IPS DF 4.7 (cell line): Measurements from ENCODE around the gene ZNF180.
"Not testable (repeated sequence)": the region's sequence is repeated elsewhere in the genome, so short reads cannot be mapped to it uniquely, and the experiment has no call there.

Experiments used
- DNase-seq: peaks from one replicate; pipeline ENCODE4 v3.0.0-alpha.2; 2013; ENCODE audit warnings: low spot score; ENCODE audit errors: extremely low read depth

Gene ZNF180

DNA sequence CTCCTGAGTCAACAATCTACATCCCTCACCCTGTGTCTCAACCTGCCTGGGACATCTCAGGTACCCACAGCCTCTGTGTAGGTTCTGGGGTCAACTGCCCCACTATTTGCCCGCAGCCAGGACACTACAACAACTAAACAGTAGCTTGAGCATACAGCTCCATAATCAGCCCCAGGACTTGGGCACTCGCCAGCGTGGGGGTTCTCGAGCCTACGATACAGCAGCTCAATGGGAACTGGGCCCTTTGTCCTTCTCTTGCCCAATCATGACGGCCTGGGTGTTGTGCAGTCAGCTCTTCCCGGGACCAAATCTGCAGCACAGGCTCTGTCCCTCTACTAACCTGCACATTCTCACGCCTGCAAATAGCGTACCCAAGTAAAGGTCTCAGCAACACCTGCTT, 1.3 kb downstream of the ZNF180 start:
- DNase-seq = no peak

DNA sequence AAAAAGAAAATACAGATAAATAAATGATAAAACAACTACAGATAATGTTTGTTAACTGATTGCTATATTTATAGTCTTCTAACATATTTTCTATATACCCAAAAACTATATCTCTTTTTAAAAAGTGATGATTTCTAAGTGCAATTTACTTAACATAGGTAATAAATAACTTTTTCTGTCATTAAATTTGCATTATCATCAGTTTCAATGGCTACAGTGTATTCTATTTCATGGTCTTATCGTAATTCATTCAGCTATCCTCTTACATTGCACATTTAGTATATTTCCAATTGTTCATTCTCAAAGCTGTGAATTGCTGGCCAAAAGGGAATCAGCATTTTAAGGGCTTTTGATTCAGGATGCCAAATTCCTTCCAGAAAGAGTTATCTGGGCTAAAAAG, 3.6 kb downstream of the ZNF180 start:
- DNase-seq = no peak

DNA sequence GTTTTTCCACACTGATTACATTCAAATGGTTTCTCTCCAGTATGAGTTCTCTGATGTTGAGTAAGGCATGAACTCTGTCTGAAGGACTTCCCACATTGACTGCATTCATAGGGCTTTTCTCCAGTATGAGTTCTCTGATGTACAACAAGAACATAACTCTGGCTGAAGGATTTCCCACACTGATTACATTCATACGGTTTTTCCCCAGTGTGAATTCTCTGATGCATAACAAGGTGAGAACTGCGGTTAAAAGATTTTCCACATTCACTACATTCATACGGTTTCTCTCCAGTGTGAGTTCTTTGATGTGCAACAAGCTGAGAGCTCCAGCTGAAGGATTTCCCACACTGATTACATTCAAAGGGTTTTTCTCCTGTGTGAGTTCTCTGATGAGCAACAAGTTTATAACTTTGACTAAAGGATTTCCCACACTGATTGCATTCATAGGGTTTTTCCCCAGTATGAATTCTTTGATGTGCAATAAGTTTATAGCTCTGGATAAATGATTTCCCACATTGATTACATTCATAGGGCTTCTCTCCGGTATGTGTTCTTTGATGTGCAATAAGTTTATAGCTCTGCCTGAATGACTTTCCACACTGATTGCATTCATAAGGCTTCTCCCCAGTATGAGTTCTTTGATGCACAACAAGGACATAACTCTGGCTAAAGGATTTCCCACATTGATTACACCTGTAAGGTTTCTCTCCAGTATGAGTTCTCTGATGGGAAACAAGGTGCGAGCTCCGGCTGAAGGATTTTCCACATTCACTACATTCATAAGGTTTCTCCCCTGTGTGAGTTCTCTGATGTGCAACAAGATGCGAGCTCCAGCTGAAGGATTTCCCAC, 23.5 kb downstream of the ZNF180 start:
- DNase-seq = no peak

DNA sequence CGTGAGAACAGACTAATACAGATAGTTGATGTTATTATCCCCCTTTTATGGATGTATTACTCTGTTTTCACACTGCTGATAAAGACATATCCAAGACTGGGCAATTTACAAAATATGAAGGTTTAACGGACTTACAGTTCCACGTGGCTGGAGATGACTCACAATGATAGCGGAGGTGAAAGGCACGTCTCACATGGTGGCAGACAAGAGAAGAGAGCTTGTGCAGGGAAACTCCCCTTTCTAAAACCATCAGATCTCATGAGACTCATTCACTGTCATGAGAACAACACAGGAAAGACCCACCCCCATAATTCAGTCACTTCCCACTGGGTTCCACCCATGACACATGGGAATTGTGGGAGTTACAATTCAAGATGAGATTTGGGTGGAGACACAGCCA, 31.6 kb downstream of the ZNF180 start:
- not testable (repeated sequence) for DNase-seq

DNA sequence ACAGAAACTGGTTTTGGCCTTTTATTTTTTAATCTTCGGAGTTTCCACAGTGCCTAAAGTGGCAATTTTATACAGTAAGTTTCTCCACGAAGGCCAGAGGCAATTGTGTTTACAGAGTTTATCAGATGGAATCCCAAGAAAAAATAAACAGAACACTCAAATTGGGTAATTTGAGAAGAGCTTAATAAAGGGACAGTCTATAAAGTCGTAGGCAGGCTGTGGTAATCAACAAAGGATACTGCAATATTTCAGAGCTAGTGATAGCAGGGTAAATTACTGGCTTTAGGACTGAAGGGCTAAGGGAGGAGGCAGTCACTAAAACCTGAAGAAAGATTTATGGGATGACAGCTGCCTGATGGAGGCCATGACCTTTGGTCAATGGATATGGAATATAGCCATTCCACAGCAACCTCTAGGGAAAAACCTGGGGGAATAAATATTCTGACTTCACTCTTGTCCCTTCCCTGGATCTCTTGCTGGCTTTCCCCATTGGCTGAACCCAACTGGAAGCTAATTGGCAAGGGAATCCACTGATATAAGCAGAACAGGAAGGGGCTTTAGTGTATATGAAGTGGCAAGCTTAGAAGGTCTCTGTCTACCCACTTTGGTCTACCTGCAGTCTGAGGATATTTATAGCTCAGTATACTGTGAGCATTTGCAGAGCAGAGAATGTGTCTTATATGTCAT, 37.6 kb downstream of the ZNF180 start:
- DNase-seq = not testable (repeated sequence)

DNA sequence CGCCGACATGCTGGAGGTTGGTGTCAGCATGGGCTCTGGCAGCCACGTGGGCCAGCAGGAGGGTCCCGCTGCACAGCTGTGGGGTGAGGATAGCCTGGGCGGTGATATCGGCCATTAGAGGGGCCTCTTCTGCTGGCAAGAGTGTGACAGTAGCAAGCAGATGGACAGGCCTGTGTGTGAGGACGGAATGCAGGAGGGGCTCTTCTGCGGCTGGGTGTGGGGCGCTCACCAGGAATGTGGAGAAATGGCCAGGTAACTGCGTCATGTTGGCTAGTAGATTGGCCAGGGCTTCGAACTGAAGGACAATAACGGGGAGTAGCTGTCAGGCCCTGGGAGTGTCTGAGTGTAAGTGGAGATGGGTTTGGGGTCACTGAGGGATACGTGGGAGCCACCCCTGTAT, 44.3 kb downstream of the ZNF180 start:
- DNase-seq = not testable (repeated sequence)

DNA sequence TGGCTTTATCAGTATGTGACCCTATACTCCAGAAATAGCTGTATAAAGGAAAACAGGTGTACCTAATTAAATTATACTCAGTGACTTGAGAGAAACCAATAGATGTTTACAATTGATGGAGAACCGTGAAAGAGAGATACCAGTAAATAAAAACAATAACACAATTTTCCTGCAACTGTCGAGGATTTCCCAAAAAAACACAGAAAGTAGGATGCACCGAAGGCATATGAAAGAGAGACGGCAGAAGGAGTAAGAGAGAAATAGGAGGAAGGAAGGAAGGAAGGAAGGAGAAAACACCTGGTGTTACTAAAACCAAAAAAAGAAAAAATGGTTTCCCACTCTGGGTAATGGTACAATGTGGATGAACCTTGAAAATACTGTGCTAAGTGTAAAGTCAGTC, 45.2 kb downstream of the ZNF180 start:
- DNase-seq = no peak

DNA sequence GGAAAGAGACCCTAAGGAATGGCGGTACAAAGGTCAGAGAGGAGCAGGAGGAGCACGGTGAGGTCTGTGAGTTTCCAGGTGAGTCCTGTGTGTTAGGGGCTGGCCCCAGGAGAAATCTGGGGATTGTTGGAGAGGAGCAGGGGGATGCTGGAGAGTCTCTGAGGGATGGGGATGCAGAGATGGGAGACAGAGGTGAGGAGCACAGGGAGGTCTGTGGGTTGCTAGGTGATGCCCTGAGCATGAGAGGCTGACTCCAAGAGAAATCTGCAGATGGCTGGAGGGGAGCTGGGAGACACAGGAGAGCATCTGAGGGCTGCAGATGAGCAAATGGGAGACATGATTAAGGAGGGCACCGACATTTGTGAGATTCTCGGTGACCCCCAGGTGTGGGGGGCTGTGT, 48.0 kb downstream of the ZNF180 start:
- DNase-seq = no peak

DNA sequence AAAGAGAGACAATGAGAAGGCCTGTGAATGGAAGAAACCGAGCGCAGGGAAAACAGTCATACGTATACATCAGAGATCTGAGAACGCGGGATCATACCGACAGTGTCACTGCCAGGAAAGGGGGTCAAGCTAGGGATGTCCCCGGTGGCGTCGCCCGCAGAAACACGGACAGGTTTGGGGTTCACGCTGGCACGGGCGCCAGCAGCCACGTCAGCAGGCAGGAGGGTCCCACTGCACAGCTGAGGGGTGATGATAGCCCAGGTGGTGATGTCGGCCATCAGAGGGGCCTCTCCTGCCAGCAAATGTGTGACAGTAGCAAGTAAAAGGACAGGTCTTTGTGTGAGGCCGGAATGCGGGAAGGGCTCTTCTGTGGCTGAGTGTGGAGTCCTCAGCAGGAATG, 48.6 kb downstream of the ZNF180 start:
- no peak for DNase-seq

DNA sequence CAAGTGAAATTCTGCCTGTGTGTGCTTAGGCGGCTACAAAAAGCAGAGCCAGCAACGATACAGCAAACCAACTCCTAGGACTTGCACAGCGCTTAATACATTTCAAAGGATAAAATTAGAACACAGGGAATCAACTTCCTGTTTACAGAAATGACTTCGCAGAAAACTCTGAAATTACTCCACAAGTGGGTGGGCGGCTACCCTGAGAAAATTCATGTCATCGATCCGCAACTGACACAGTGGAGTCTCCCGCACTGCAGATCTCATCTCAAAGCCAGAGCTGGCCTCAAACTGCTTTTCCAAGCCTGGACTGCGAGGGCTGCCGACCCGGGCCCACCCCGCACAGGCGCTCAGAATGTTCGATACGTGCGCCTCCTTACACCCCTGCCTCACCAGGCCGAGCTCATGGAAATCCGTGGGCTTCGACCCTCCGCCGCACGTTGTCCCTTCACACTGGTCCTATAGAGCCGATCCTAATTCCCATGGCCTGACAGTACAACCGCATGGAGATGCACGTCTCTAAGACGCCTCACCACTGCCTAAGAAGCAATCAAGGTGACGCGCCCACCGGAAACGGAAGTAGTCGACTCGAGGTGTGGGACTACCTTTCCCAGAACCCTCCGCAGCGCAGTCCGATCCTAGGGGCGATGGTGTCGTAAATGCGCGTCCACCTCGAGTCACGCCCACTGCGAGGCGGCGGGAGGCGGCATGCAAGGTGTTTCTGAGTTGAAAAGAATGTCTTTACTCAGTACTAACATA, 52.2 kb downstream of the ZNF180 start, which contains the start of gene ZNF229:
Gene ZNF229, minus strand, starts transcription at position 557 of the 759 bp plus-strand sequence. CDS start 5,625 bp downstream, outside the sequence.
- peak; percentile 78 for DNase-seq

DNA sequence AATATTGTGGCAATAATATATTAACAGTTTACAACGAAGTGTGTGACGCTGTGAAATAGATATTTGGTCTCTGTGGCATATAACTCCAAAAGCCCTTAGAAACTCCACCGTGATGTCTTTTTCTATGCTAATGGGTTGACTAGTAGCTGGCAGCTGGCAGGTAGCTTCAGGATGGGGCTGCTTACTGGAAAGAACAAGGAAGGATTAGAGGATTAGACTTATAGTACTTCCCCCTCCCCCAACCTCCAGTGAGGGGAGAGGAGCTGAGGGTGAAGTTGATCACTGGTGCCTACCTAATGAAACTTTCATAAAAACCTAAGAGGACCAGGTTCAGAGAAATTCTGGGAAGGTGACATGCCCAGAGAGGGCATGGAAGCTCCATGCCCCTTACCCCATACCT, 61.9 kb downstream of the ZNF180 start:
- DNase-seq = no peak

DNA sequence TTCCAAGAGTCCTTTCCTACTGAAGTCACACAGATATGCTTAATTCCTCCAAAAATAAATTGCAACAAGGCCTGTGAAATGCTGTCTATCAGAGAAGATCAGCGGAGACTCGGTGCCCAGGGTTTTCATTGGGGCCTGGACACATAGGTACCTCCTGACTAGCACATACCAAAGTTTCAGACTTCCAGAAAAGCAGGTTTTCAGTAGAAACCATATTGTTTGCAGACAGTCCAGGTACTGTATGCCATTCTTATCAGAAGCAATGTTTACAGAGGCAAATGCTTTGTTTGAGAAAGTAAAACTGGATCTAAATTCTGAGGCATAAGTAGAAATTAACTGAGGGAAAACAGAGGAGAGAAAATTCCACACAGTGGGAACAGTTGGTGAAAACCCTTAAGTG, 64.9 kb downstream of the ZNF180 start:
- no peak for DNase-seq

DNA sequence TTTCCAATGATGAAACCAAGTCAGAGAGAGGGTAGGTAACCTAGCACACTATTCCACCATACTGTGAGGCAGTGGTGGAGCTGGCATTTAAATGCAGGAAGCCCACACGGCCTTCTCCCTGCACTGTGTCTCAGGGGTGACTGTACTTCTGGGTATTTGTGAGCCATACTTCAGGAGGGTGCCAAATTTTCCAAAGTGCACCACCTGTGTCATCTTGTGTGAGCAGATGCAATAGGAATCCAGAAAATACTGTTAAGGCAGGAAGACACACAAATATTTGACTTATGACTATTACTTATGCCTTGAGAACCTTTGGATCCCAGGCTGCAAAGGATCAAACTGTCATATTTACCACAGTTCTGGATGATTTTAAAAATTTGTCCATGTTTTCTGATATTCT, 69.4 kb downstream of the ZNF180 start:
- DNase-seq = no peak
